SK-N-MC (cell line): Measurements from ENCODE around the gene SIRT7.

ENCODE experiments used
- DNase-seq: peaks from one replicate; pipeline ENCODE4 v3.0.0-alpha.2; 2011; ENCODE audit warnings: low read depth, low spot score
- H3K27ac ChIP-seq: fragments of 200-600 bp; sonication (generic); 2 replicates; pipeline ENCODE4 v1.5.1; 2016; ENCODE audit warnings: mixed run types
- H3K36me3 ChIP-seq: fragments of 200-600 bp; sonication (generic); 2 replicates; pipeline ENCODE4 v1.6.1; 2017; ENCODE audit warnings: antibody characterized with exemption, low read length, mixed read lengths; ENCODE audit not compliant: insufficient read depth
- H3K4me3 ChIP-seq: fragments of 200-600 bp; sonication (generic); 2 replicates; pipeline ENCODE4 v1.5.1; 2016
- H3K9ac ChIP-seq: fragments of 200-600 bp; sonication (generic); 2 replicates; pipeline ENCODE4 v1.8.0; 2017; ENCODE audit warnings: mixed run types, mixed read lengths; ENCODE audit not compliant: insufficient read length
- H3K9me3 ChIP-seq: fragments of 200-600 bp; sonication (generic); 2 replicates; pipeline ENCODE4 v1.6.1; 2017; ENCODE audit warnings: low read depth, mild to moderate bottlenecking, antibody characterized with exemption, low read length, moderate library complexity, mixed read lengths
- EZH2 ChIP-seq: fragments of 200-600 bp; sonication (generic); IDR thresholded peaks from one replicate; pipeline ENCODE4 v1.6.1; 2017; ENCODE audit warnings: antibody characterized with exemption
- FOXP2 ChIP-seq: optimal IDR thresholded peaks from 2 replicates; pipeline ENCODE3; 2011; ENCODE audit warnings: mild to moderate bottlenecking, moderate library complexity; ENCODE audit not compliant: insufficient read depth; ENCODE audit errors: extremely low read length, control extremely low read depth
- POLR2AphosphoS5 ChIP-seq: IDR thresholded peaks from 2 replicates; pipeline ENCODE4 v1.6.1; 2012; ENCODE audit warnings: mild to moderate bottlenecking, low read depth, low read length, borderline replicate concordance

SIRT7 gene

DNA sequence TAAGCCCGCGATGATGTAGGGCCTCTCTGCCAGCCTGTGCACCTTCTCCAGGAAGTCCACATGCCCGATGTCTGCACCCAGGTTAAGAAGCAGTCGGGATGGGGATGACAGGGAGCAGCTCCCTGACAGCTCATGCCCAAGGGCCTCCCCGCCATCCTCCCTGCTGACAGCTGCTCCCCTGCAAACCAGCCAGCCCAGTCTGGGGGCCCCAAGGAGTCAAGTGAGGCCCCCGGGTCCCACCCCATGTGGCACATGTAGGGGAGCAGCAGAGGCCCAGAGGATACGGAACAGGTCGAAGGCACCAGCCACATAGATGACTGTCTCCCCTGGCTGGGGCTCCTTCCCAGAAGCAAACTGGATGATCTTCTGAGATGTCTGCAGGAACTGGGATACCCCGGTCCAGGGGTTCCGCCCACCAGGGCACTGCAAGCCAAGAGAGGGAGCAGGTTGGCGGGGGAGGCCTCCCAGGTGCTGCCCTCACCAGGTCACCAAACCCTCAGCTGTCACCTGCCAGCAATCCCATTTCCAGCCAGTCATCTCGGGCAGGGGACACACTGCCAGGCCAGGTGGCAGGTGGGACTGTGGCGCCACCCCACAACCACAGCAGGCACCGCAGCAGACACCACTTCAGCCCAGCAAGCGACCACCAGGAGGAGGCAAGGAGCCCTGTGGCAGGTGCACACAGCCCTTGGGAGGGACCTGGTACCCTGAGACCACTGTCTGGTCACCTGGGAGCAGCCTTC lies 11.3 kb downstream of the SIRT7 start:
- Histone ChIP-seq H3K27ac (no peak overlapping the region), H3K4me3 (no peak overlapping the region), H3K9me3 (no peaks in the 10 kb centered on the region), H3K9ac (no peak overlapping the region), H3K36me3 (no peaks in the 10 kb centered on the region)
- TF ChIP-seq FOXP2 (no peak), EZH2 (no peak)
- DNase-seq: no peak

DNA sequence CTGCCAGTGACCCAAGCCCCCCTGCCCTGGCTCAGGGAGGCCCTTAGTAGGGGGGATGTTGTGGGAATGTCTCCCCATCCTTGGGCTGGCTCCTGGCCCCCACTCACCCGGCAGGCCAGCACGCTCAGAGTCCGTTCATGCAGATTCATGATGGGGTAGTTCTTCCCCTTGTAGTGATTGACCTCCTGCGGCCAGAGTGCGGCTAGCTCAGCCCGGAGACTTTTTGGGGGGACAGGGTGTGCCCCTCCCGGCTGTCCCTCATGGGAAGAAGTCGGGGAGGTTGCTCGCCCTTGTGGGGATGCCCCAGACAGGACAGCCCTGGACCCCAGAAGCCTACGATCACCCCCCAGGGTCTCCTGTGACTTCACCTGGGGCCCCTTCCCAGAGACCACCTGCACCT lies 12.0 kb downstream of the SIRT7 start:
- H3K36me3 ChIP-seq: no peaks in the 10 kb centered on the region
- no peak overlapping the region for H3K9ac ChIP-seq
- no peak overlapping the region for H3K27ac ChIP-seq
- H3K4me3 ChIP-seq: no peak overlapping the region
- TF ChIP-seq EZH2: no peak
- TF ChIP-seq FOXP2: no peak
- no peak for TF ChIP-seq POLR2AphosphoS5
- no peaks in the 10 kb centered on the region for H3K9me3 ChIP-seq
- DNase-seq: no peak

DNA sequence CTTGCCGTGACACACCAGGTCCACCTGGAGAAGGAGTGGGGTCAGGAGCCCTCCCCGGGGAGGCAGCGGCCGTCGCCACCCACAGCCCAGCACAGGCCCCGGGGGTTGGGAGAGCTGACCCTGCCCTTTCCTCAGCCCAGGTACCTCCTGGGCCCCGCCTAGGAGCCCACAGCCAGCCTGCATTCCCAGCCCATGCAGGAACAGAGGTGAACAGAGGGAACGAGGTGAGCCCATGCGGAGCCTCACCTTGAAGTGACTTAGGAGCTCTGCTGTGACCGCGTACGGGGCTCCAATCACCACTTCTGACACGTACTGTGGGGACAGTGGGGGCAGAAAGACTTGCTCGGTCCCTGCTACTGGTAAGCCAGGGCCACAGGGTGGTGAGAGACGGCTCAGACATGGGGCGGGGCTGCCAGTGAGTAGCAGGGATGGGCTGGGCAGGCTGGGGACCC lies 12.5 kb downstream of the SIRT7 start:
- no peak overlapping the region for H3K9ac ChIP-seq
- H3K36me3 ChIP-seq: no peaks in the 10 kb centered on the region; the same call in 1 of the 2 replicates
- no peak overlapping the region for H3K4me3 ChIP-seq
- H3K27ac ChIP-seq: no peak overlapping the region
- no peak for DNase-seq
- TF ChIP-seq FOXP2 (no peak), EZH2 (no peak), POLR2AphosphoS5 (no peak)
- no peaks in the 10 kb centered on the region for H3K9me3 ChIP-seq

DNA sequence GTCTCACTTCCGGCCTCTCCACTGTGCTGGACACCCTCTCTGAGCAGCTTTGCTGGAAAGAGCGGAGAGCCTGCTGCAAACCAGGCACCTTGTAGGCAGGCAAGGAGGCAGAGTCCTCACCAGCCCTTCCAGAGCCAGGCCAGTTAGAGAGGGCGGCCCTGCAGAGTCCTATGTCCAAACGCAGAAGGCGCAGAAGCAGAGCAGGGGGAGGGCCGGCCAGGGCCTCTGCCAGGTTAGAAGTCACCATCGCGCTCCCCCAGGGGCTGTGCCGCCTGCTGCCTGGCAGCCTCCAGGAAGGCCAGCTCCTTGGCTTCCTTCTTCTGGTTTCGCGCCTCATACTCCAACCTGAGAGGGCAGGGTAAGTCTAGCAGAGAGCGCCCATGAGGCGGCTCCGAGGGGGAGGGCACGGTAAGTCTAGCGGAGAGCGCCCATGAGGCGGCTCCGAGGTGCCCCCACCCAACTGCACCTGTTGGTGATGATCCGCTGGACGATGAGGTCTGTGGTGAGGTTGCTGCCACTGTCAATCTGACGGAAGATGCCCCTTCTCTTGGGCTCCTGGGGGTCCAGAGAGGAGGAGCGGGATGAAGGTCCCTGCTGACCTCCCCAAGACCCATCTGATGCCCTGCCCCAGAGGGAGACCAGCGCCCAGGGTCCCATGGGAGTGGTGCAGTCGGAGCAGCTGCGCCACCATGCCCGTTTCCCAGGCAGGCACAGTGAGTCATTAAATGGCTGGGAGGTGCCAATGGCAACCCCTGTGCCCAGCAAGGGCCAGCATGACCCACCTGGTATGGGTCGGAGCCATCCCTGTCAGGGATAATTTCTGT lies 13.2 kb downstream of the SIRT7 start:
- TF ChIP-seq EZH2: no peak
- no peak for TF ChIP-seq FOXP2
- TF ChIP-seq POLR2AphosphoS5: no peak
- no peak for DNase-seq
- Histone ChIP-seq H3K9me3 (no peaks in the 10 kb centered on the region), H3K4me3 (no peak overlapping the region), H3K36me3 (peaks cover 3% of the 10 kb centered on the region; the same call in 1 of the 2 replicates), H3K27ac (no peak overlapping the region), H3K9ac (no peak overlapping the region)

DNA sequence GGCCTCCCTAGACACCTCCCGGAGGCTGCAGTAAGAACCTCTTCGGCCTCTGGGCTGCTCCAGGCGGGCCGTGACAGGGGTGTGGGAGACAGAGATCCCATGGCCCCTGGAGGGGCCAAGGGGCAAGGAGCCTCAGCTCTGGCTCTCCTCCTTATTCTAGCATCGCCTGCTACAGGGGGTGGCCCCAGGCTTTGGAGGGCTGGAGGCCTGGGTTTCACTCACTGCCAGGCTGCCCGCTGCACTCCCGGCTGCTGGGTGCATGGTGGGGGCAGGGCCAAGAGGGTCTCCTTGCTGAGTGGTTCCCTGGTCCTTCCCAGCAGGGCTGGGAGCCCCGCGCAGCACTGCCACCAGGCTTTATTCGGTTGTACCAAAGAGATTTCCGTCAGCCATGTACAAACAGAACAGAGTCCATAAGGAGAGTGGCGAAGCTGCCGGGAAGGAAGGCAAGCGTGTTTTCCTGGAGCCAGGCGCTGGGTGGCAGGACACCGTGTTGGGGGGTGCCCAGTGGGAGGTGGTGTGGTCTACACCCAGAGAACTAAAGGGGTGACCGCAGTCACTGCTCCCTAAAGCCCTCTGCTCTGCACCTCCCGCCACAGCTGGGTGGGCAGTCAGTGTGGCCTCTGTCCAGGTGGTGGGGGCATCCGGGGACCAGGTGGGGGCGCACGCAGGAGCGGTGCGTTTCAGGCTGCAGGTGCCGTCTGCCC lies 13.9 kb downstream of the SIRT7 start:
- no peak for DNase-seq
- Histone ChIP-seq H3K4me3 (no peak overlapping the region), H3K36me3 (peaks cover 3% of the 10 kb centered on the region; the same call in 1 of the 2 replicates), H3K9me3 (no peaks in the 10 kb centered on the region), H3K9ac (no peak overlapping the region), H3K27ac (no peak overlapping the region)
- TF ChIP-seq FOXP2 (no peak), EZH2 (no peak), POLR2AphosphoS5 (no peak)

DNA sequence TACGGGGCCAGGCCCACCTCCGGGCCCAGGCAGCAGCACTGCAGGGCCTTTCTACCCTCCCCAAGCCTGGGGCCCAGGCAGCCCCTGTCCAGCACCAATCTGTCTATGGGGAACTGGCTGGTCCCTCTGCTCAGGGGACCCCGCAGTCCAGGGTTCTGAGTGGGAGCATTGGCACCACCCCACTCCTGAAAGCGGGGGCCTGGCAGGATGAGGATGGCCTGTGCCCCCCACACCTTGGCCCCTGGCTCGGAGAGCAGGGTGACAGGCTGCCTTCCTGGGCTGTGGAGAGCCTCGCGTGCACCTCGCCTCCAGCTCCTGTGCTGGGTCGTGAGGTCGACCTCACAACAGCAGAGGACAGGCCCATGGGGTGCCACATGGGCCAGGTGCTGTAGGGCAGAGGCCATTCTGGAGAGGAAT lies 14.6 kb downstream of the SIRT7 start:
- Histone ChIP-seq H3K9me3 (no peaks in the 10 kb centered on the region), H3K36me3 (peaks cover 6% of the 10 kb centered on the region; the same call in 1 of the 2 replicates), H3K9ac (no peak overlapping the region), H3K27ac (no peak overlapping the region), H3K4me3 (no peak overlapping the region)
- no peak for TF ChIP-seq FOXP2
- no peak for DNase-seq

DNA sequence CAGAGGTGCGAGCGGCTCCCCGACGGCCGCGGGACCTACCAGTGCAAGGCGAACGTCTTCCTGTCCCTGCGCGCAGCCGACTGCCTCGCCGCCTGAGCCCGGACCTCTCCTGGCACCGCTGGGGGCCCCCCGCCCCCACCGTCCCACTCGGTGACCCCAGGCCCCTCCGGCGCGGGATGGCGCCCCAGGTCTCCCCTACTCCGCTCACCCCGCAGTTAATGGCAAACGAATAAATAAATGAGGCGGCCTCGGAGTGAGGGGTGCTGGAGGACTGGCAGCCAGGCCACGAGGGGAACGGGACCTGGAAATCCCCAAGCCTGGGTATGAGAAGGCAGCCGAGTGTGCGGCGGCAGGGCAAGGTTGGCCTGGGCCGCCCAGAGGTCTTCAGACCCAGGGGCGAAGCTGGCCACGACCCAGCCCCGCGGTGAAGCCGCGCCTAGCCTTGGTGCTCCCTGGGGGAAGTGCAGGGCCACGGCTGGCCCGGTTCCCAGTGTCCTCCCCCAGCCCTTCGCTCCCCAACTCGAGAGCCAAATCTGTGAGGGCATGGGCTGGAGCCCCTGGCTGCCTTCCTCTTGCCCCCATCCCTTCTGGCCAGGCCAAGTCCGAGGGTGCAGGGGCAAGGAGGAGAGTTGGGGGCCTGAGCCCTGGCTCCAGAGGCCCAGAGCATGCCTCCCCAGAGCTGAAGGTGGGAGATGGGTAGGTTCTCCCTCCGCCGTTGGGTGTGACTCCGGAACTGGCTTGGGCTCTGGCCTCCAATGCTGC lies 15.1 kb downstream of the SIRT7 start:
- peaks cover 6% of the 10 kb centered on the region; the same call in 1 of the 2 replicates for H3K36me3 ChIP-seq
- no peak overlapping the region for H3K4me3 ChIP-seq
- no peak for TF ChIP-seq FOXP2
- TF ChIP-seq POLR2AphosphoS5: no peak
- no peak for TF ChIP-seq EZH2
- no peaks in the 10 kb centered on the region for H3K9me3 ChIP-seq
- H3K9ac ChIP-seq: no peak overlapping the region
- DNase-seq: no peak
- H3K27ac ChIP-seq: no peak overlapping the region
